BLaER1 (cell line): ENCODE data around the gene CEP72.

Experiments
- H3K27ac ChIP-seq: shearing (Covaris generic); formaldehyde crosslinking; 2 replicates; pipeline ENCODE4 v1.8.1; 2022
- H3K27me3 ChIP-seq: shearing (Covaris generic); formaldehyde crosslinking; 2 replicates; pipeline ENCODE4 v1.8.1; 2022
- H3K36me3 ChIP-seq: shearing (Covaris generic); formaldehyde crosslinking; 2 replicates; pipeline ENCODE4 v1.8.1; 2022
- H3K4me1 ChIP-seq: shearing (Covaris generic); formaldehyde crosslinking; 2 replicates; pipeline ENCODE4 v1.8.1; 2022
- H3K4me2 ChIP-seq: shearing (Covaris generic); formaldehyde crosslinking; 2 replicates; pipeline ENCODE4 v1.8.1; 2022
- H3K4me3 ChIP-seq: shearing (Covaris generic); formaldehyde crosslinking; 2 replicates; pipeline ENCODE4 v1.8.1; 2022
- H3K9ac ChIP-seq: shearing (Covaris generic); formaldehyde crosslinking; 2 replicates; pipeline ENCODE4 v1.8.1; 2022
- H3K9me3 ChIP-seq: shearing (Covaris generic); formaldehyde crosslinking; 2 replicates; pipeline ENCODE4 v1.8.1; 2022
- H4K20me1 ChIP-seq: shearing (Covaris generic); formaldehyde crosslinking; 2 replicates; pipeline ENCODE4 v1.8.1; 2022
- Cebpa-rat ChIP-seq: shearing (Covaris generic); IDR thresholded peaks from 2 replicates; pipeline ENCODE4 v1.8.1; 2022

CEP72 gene

DNA sequence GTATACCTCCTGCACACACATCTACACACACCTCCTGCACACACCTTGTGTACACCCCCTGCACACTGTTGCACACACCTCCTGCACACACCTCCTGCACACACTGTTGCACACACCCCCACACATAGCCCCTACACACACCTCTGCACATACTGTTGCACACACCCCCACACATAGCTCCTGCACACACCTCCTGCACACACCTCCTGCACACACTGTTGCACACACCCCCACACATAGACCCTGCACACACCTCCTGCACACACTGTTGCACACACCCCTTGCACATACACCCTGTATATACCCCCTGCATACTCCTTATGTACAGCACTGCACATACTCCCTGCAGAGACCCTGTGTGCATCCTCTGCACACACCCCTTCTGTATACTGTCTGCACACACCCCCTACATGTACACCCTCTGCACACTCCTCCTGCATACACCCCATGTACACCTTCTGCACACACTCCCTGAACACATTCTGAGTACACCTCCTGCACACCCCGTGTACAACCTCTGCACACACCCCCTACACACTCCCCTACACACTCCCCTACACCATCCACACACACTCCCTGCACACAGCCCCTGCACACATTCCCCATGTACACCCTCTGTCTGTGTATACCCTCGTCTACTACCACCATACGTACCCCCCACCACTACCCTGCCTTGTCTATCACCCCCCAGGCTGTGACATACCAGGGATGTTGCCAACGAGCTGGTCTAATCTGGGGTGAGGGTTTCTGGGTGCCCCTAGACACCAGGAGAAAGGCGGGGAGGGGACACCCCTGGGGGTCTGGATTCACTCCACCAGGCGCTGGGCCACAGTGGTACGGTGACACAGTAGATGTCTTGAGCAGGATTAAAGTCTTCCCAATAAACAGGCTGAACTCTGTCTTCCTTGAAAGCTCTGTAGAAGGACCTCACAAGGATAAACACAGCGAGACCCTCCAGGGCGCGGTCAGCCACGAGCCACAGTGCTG is 1.1 kb upstream of the CEP72 start:
- H3K4me3 ChIP-seq: peak overlapping the region; percentile 89
- H3K9ac ChIP-seq: peak overlapping the region; percentile 72
- H4K20me1 ChIP-seq: peaks cover 9% of the 10 kb centered on the region; the same call in 1 of the 2 replicates
- H3K36me3 ChIP-seq: peaks cover 12% of the 10 kb centered on the region; the same call in 1 of the 2 replicates
- peak overlapping the region; percentile 78 for H3K4me2 ChIP-seq
- TF ChIP-seq Cebpa-rat: no peak
- H3K4me1 ChIP-seq: peaks cover 56% of the 10 kb centered on the region
- H3K9me3 ChIP-seq: peaks cover 10% of the 10 kb centered on the region; the same call in 1 of the 2 replicates
- no peaks in the 10 kb centered on the region for H3K27me3 ChIP-seq
- H3K27ac ChIP-seq: no peak overlapping the region

DNA sequence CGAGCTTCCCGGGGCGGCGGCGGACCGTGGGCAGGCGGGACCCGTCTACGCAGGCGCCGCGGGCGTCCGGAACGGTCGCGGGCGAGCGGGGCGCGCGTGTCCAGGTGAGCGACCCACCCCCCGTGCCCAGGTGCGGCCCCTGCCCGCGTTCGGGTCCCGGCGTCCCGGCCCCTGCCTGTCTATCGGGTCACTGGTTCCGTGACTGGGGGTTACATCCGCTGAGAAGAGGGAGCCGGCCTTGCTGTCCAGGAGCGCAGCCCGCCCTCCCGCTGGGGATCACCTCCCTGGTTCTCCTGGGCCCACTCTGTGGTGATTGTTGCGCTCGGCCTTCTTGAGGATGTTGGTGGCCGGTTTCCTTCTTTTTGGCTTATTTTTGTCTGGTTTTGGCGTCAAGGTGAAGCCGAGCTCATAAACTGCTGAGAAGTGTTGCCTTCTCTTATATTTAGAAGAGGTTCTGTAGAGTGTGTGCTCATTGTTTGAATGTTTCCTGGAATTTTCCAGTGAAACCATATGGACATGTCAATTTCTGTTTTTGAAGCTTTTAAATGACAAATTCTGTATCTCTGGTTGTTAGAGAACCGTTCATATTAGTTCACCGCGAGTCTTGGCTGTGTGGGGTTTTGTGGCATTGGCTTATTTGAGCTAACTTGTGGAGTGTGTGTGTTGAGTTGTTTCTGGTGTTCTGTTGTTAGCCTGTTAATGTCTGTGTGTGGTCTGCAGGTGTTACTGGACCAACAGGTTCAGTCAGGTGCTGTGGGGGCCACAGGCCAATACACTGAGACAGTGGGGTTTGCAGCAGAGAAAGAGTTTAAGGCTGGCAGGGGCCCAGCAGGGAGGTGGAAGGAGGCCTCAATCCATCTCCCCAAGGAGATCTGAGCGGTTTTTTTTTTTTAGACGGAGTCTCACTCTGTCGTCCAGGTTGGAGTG is 621 bp downstream of the CEP72 start:
- peaks cover 39% of the 10 kb centered on the region for H3K4me1 ChIP-seq
- peak overlapping the region; percentile 89 for H3K4me3 ChIP-seq
- no peak for TF ChIP-seq Cebpa-rat
- H3K4me2 ChIP-seq: peak overlapping the region; percentile 81
- H3K9me3 ChIP-seq: peaks cover 10% of the 10 kb centered on the region; the same call in 1 of the 2 replicates
- H4K20me1 ChIP-seq: peaks cover 22% of the 10 kb centered on the region; the same call in 1 of the 2 replicates
- peak overlapping the region; percentile 88 for H3K9ac ChIP-seq
- H3K36me3 ChIP-seq: peaks cover 27% of the 10 kb centered on the region
- no peaks in the 10 kb centered on the region for H3K27me3 ChIP-seq
- H3K27ac ChIP-seq: peak overlapping the region; percentile 66

DNA sequence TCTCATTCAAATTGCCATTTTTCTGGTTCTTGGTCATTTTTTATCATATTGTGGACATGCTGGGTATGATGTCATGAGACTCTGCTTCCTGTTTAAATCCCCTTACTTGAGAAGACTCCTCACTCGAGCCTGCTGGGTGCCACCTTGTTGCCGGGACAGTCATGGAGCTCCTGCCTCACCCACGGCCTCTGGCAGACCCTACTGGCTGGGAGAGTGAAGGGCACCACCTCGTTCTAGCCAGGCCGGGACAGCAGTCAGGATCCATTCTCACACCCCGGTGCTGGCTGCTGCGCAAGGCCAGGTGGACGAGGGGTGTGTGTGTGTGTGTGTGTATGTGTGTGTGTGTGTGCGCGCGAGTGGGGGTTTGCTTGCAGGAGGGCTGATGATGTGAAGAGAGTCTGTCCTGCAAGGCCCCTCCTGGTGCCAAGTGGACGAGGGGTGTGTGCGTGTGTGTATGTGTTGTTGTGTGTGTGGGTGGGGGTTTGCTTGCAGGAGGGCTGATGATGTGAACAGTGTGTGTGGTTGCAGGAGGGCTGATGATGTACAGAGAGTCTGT is 4.4 kb downstream of the CEP72 start:
- no peaks in the 10 kb centered on the region for H3K27me3 ChIP-seq
- peaks cover 10% of the 10 kb centered on the region; the same call in 1 of the 2 replicates for H3K9me3 ChIP-seq
- peaks cover 24% of the 10 kb centered on the region for H4K20me1 ChIP-seq
- H3K36me3 ChIP-seq: peaks cover 65% of the 10 kb centered on the region
- H3K4me1 ChIP-seq: peaks cover 14% of the 10 kb centered on the region
- H3K4me2 ChIP-seq: no peak overlapping the region
- H3K9ac ChIP-seq: no peak overlapping the region
- no peak overlapping the region for H3K27ac ChIP-seq
- no peak overlapping the region for H3K4me3 ChIP-seq
- TF ChIP-seq Cebpa-rat: no peak

DNA sequence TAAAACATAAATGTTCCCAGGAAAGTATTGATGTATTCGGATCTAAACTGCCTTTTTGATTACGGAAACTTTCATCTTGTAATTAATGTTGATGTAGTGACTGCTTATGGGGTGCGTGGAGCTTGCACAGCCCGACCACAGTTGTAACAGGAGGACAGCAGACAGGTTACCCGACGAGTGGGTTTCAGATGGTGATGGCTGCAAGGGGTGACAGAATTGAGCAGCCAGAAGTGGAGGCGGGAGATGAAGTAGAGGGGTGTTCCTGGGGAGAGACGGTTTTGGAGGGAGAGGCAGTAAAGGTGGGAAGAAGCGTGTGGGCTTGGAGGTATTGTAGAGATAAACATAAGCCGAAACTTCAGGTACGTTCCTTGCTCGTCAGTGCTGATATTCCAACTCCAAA is 5.8 kb downstream of the CEP72 start:
- TF ChIP-seq Cebpa-rat: no peak

DNA sequence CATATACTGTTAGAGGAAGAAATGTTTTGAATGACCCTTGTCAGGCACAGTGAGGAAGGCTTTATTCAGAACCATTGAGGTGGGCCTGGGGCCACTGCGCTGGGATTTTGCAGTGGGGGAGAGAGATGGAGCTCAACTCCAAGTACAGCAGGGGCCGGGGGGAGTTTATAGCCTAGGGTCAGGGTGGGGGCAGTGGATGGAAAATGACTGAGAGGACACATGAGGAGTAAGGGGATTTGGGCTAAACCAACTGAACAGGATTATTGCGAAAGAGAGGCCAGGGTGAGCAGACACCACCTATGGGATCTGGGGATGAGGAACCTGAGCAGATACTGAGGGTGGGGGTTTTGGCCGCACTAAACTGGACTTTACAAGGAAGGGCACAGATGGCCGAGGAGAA is 6.3 kb downstream of the CEP72 start:
- H4K20me1 ChIP-seq: peaks cover 30% of the 10 kb centered on the region
- no peak overlapping the region for H3K9ac ChIP-seq
- no peaks in the 10 kb centered on the region for H3K27me3 ChIP-seq
- no peak overlapping the region for H3K4me2 ChIP-seq
- no peak overlapping the region for H3K4me3 ChIP-seq
- TF ChIP-seq Cebpa-rat: peak; percentile 51; the same call in 1 of the 2 replicates
- H3K9me3 ChIP-seq: peaks cover 10% of the 10 kb centered on the region; the same call in 1 of the 2 replicates
- H3K4me1 ChIP-seq: peaks cover 6% of the 10 kb centered on the region
- H3K36me3 ChIP-seq: peaks cover 84% of the 10 kb centered on the region
- no peak overlapping the region for H3K27ac ChIP-seq

More for the DNA sequence above, 5.8 kb downstream of the CEP72 start:
- Histone ChIP-seq H3K27me3 (no peaks in the 10 kb centered on the region), H3K27ac (no peak overlapping the region), H3K4me2 (no peak overlapping the region), H3K4me1 (peaks cover 12% of the 10 kb centered on the region), H4K20me1 (peaks cover 34% of the 10 kb centered on the region), H3K4me3 (no peak overlapping the region), H3K9me3 (peaks cover 10% of the 10 kb centered on the region; the same call in 1 of the 2 replicates), H3K9ac (no peak overlapping the region), H3K36me3 (peaks cover 78% of the 10 kb centered on the region)

DNA sequence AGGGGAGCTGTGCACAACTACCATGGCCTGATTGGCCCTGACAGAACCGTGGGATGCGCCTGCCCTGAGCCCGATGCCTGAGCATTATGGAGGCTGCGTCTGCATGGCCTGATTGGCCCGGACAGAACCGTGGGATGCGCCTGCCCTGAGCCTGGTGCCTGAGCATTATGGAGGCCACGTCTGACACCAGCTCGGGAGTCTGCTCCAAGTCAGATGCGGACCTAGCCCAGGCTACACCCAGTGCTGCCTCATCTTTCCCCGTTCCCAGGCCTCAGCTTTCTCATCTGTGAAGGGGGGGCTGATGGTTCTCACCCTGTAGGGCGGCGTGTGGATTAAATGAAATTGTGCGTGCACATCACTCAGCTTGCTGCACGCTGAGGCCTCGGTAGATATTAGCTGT is 7.3 kb downstream of the CEP72 start:
- no peak overlapping the region for H3K27ac ChIP-seq
- no peak for TF ChIP-seq Cebpa-rat
- peaks cover 10% of the 10 kb centered on the region; the same call in 1 of the 2 replicates for H3K9me3 ChIP-seq
- no peaks in the 10 kb centered on the region; the same call in 1 of the 2 replicates for H3K4me1 ChIP-seq
- H4K20me1 ChIP-seq: peaks cover 25% of the 10 kb centered on the region
- H3K27me3 ChIP-seq: no peaks in the 10 kb centered on the region
- H3K4me2 ChIP-seq: no peak overlapping the region
- no peak overlapping the region for H3K9ac ChIP-seq
- H3K36me3 ChIP-seq: peaks cover 94% of the 10 kb centered on the region
- H3K4me3 ChIP-seq: no peak overlapping the region

DNA sequence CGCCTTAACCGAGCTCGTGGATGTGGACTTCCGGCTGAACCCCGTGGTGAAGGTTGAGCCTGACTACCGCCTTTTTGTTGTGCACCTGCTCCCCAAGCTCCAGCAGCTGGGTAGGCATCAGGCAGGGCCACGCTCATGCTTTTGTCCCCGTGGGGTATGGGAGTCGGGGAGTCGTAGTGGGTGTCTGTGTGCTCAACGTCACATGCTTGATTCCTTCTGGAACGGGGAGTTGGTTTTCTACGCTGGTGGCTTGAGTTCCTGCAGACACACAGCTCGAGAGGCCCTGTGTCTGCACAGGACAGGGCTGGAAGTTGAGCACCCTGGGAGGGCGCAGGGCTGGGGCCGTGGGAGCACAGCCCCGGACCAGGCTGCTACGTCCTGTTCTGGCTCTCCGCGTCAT is 8.0 kb downstream of the CEP72 start:
- no peaks in the 10 kb centered on the region for H3K27me3 ChIP-seq
- no peaks in the 10 kb centered on the region; the same call in 1 of the 2 replicates for H3K4me1 ChIP-seq
- H3K4me2 ChIP-seq: no peak overlapping the region
- no peak overlapping the region for H3K9ac ChIP-seq
- TF ChIP-seq Cebpa-rat: no peak
- peaks cover 25% of the 10 kb centered on the region for H4K20me1 ChIP-seq
- peaks cover 4% of the 10 kb centered on the region; the same call in 1 of the 2 replicates for H3K9me3 ChIP-seq
- no peak overlapping the region for H3K4me3 ChIP-seq
- peaks cover 94% of the 10 kb centered on the region for H3K36me3 ChIP-seq
- H3K27ac ChIP-seq: no peak overlapping the region

DNA sequence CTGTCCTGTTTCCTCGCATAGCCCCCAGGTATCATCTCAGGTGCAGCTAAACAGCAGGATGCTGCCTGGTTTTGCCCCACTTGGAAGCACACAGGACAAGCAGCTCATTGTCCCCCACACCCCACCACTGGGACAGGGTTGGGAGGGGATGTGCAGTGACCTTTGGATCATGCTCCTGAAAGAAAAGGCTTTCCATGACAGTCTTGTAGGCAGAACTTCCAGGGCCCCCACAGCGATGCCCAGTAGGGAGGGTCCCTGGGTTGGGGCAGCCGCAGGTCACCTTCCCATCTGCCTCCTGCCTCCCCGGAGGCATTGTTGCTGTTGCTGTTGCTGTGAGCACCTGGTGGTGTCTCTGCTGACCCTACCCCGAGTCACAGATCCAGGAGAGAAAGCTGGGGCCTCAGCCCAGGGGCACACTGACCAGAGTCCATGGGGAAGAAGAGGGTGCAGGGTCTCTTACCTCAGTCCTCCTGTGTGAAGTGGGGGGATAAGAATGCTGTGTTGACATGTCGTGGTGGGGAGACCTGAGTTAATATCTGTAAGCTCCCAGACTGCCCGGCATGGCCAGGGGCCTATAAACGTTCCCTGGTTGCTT is 8.5 kb downstream of the CEP72 start:
- no peak overlapping the region for H3K27ac ChIP-seq
- no peaks in the 10 kb centered on the region for H3K27me3 ChIP-seq
- peaks cover 30% of the 10 kb centered on the region for H4K20me1 ChIP-seq
- no peaks in the 10 kb centered on the region for H3K9me3 ChIP-seq
- H3K36me3 ChIP-seq: peaks cover 95% of the 10 kb centered on the region
- H3K4me2 ChIP-seq: no peak overlapping the region
- no peaks in the 10 kb centered on the region; the same call in 1 of the 2 replicates for H3K4me1 ChIP-seq
- H3K9ac ChIP-seq: no peak overlapping the region
- no peak for TF ChIP-seq Cebpa-rat
- no peak overlapping the region for H3K4me3 ChIP-seq

DNA sequence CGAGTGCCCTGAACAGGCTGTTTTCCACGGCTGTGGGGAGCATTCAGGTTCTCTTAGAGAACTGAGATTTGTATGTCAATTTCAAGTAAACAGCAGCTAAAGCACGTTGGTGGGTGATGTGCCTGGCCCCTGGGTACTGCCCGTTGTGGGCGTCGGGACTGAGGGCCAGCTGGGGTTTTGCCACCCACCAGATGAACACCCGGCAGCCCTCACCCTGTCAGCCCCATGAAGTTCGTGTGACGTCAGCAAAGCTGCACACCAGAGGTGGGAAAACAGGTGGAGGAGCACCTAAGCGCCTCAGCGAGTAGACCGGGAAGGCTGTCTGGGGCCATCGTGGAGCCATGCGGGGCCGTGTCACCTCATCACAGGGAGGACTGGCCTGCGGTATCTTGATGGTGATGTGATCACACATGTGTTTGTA is 9.2 kb downstream of the CEP72 start:
- peaks cover 100% of the 10 kb centered on the region for H3K36me3 ChIP-seq

More for the DNA sequence above, 9.2 kb downstream of the CEP72 start:
- Histone ChIP-seq H4K20me1 (peaks cover 33% of the 10 kb centered on the region), H3K9ac (no peak overlapping the region), H3K27ac (no peak overlapping the region), H3K9me3 (no peaks in the 10 kb centered on the region), H3K4me3 (no peak overlapping the region), H3K4me2 (no peak overlapping the region), H3K4me1 (no peaks in the 10 kb centered on the region), H3K27me3 (no peaks in the 10 kb centered on the region)
- no peak for TF ChIP-seq Cebpa-rat
